CD4-positive, alpha-beta T cell (primary cell): Measurements from ENCODE around the gene B3GALT5. TPM values are rescaled to one million over a fixed set of nuclear protein-coding genes. Genes with fewer than 3 reads are reported as not detected.

ENCODE experiments used
- ATAC-seq: fragments of 200-7000 bp; cut with Tn5 transposase; one replicate; pipeline ENCODE4 v1.10.0; 2022; ENCODE audit warnings: mild to moderate bottlenecking; ENCODE audit not compliant: poor library complexity
- CTCF ChIA-PET: fragments of 350-600 bp; sonication (Branson Sonifier 250); formaldehyde crosslinking; loops from one replicate; lab custom pipeline; 2021; ENCODE audit warnings: antibody characterized with exemption, inconsistent platforms; lab: Charles Lee
- POLR2A ChIA-PET: fragments of 350-600 bp; sonication (Branson Sonifier 250); formaldehyde crosslinking; loops from one replicate; lab custom pipeline; 2021; ENCODE audit warnings: antibody characterized with exemption, inconsistent platforms; lab: Charles Lee
- DNase-seq, 14 experiments: peaks; one replicate each; pipeline ENCODE4 v3.0.0-alpha.2; 2013 to 2020; ENCODE audit warnings: mixed read lengths in 2 of 14
- H3K27ac ChIP-seq, 2 donors: one replicate each; pipeline versions ENCODE4 v1.5.1 to v1.7.0; 2013; ENCODE audit warnings: low read length in 2 of 2, low read depth in 1 of 2, mild to moderate bottlenecking in 1 of 2
- H3K27me3 ChIP-seq, 2 experiments: 1 replicate in 1 of 2; 2 replicates in 1 of 2; pipeline versions ENCODE4 v1.6.1 to v1.7.0; 2013; ENCODE audit warnings: low read length in 2 of 2, control low read depth in 1 of 2, mild to moderate bottlenecking in 1 of 2, moderate library complexity in 1 of 2; ENCODE audit not compliant: insufficient read depth in 2 of 2, control insufficient read depth in 1 of 2
- H3K36me3 ChIP-seq: one replicate; pipeline ENCODE4 v1.6.1; 2013; ENCODE audit warnings: low read length, control low read depth; ENCODE audit not compliant: insufficient read depth
- H3K4me1 ChIP-seq: one replicate; pipeline ENCODE4 v1.6.1; 2013; ENCODE audit warnings: low read length, control low read depth; ENCODE audit not compliant: insufficient read depth
- H3K4me3 ChIP-seq: one replicate; pipeline ENCODE4 v1.5.1; 2013; ENCODE audit warnings: mild to moderate bottlenecking, low read length, moderate library complexity
- H3K9me3 ChIP-seq, 2 experiments: 1 replicate in 1 of 2; 2 replicates in 1 of 2; pipeline versions ENCODE4 v1.6.1 to v1.7.0; 2013; ENCODE audit warnings: low read length in 2 of 2, mild to moderate bottlenecking in 2 of 2, control low read depth in 1 of 2, moderate library complexity in 1 of 2; ENCODE audit not compliant: control insufficient read depth in 1 of 2, insufficient read depth in 1 of 2
- H3K27ac Mint-ChIP-seq: one replicate; pipeline ENCODE4 v1.8.0; 2020; ENCODE audit warnings: mixed read lengths
- H3K27me3 Mint-ChIP-seq: one replicate; pipeline ENCODE4 v1.8.0; 2021; ENCODE audit warnings: mixed read lengths
- H3K36me3 Mint-ChIP-seq: one replicate; pipeline ENCODE4 v1.8.0; 2021; ENCODE audit warnings: low read depth, mixed read lengths
- H3K4me1 Mint-ChIP-seq: one replicate; pipeline ENCODE4 v1.8.0; 2021; ENCODE audit warnings: low read depth, mixed read lengths
- H3K4me3 Mint-ChIP-seq: one replicate; pipeline ENCODE4 v1.8.0; 2020; ENCODE audit warnings: mild to moderate bottlenecking, mixed read lengths
- H3K9me3 Mint-ChIP-seq: one replicate; pipeline ENCODE4 v1.8.0; 2020; ENCODE audit warnings: mixed read lengths
- intact Hi-C, 2 experiments: fragments of 100-400 bp; cut with DNase I in 1 of 2; cut with micrococcal nuclease in 1 of 2; formaldehyde crosslinking; loops; one replicate each; pipeline versions ENCODE4 v1.15.1 to v1.9.0; 2023 to 2025; cut with DNase I, micrococcal nuclease
- total RNA-seq, 174 experiments: library from RNA in 2 of 174; stranded (reverse) in 2 of 174; gene quantifications; one replicate each; pipeline ENCODE4 v1.2.3 and lab custom pipeline; 2021 to 2026
- TF ChIP-seq, protein P1 (sequence below): fragments of 200-600 bp; IDR thresholded peaks from one replicate; pipeline ENCODE4 v1.8.0; 2022; ENCODE audit warnings: antibody characterized with exemption, mild to moderate bottlenecking

Gene B3GALT5
- total RNA-seq, 2 experiments from 2014 or later = not detected

DNA sequence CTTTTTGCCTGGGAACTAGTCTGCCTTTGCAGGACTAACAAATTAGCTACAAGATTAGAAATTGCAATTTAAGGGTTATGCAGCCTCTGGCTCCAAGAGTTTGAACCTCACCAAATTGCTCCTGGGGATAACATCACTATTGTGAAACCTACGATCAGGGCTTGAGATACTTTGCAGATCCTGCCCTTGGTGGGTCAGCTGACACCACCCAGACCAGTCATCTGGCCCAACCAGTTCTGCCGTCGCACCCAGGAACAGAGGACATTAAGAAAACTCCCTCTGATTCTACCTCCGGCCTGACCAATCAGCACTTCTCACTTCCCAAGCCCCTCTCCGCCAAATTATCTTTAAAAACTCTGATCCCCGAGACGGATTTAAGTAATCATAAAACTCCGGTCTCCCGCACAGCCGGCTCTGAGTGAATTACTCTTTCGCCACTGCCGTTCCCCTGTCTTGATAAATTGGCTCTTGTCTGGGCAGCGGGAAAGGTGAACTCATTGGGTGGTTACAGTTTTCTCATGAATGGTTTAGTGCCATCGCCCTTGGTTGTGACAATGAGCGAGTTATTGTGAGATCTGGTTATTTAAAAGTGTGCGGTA is 32.9 kb upstream of the B3GALT5 start:
- Mint-ChIP-seq H3K36me3 (no peaks in the 10 kb centered on the region), H3K27me3 (peaks cover 28% of the 10 kb centered on the region), H3K9me3 (peaks cover 2% of the 10 kb centered on the region), H3K4me3 (no peak overlapping the region), H3K4me1 (no peaks in the 10 kb centered on the region), H3K27ac (no peak overlapping the region)
- ChIA-PET CTCF (no interaction called here), POLR2A (no interaction called here)
- intact Hi-C loops = no loop called here
- DNase-seq = no peak
- Histone ChIP-seq H3K9me3 (no peaks in the 10 kb centered on the region), H3K36me3 (no peaks in the 10 kb centered on the region), H3K4me1 (no peaks in the 10 kb centered on the region), H3K27me3 (peaks cover 2 to 3% of the 10 kb centered on the region in 2 experiments), H3K4me3 (no peak overlapping the region), H3K27ac (no peak overlapping the region)
- TF ChIP-seq, protein P1, sequence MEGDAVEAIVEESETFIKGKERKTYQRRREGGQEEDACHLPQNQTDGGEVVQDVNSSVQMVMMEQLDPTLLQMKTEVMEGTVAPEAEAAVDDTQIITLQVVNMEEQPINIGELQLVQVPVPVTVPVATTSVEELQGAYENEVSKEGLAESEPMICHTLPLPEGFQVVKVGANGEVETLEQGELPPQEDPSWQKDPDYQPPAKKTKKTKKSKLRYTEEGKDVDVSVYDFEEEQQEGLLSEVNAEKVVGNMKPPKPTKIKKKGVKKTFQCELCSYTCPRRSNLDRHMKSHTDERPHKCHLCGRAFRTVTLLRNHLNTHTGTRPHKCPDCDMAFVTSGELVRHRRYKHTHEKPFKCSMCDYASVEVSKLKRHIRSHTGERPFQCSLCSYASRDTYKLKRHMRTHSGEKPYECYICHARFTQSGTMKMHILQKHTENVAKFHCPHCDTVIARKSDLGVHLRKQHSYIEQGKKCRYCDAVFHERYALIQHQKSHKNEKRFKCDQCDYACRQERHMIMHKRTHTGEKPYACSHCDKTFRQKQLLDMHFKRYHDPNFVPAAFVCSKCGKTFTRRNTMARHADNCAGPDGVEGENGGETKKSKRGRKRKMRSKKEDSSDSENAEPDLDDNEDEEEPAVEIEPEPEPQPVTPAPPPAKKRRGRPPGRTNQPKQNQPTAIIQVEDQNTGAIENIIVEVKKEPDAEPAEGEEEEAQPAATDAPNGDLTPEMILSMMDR = no peak
- ATAC-seq = no peak

DNA sequence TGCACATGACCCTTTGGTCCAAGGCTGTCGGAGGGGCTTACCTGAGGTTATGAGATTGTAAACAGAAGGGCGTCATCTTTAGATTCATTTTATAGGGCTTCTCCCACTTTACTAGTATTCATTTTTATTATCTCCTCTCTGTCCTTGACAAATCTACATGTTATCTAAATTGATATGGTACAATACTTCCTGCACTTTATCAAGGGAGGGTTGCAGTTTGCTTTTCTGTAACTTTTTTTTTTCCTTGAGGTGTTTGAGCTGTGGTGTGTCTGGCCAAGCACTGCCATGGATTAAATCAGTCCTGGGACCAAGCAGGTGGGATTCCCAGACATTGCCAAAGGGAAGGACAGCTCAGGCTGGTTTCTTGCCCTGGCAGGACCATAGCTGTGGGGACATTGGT is 32.0 kb upstream of the B3GALT5 start:
- CTCF ChIA-PET = no interaction called here
- no peak for DNase-seq
- Mint-ChIP-seq H3K36me3 (no peaks in the 10 kb centered on the region), H3K27me3 (peaks cover 26% of the 10 kb centered on the region), H3K4me3 (no peak overlapping the region), H3K4me1 (no peaks in the 10 kb centered on the region), H3K27ac (no peak overlapping the region), H3K9me3 (peaks cover 4% of the 10 kb centered on the region)
- Histone ChIP-seq H3K4me1 (no peaks in the 10 kb centered on the region), H3K36me3 (no peaks in the 10 kb centered on the region), H3K27ac (no peak overlapping the region), H3K4me3 (no peak overlapping the region), H3K9me3 (no peaks in the 10 kb centered on the region), H3K27me3 (no peaks in the 10 kb centered on the region)
- intact Hi-C loops = no loop called here
- TF ChIP-seq, protein P1 = no peak
- POLR2A ChIA-PET = no interaction called here
- ATAC-seq = no peak

DNA sequence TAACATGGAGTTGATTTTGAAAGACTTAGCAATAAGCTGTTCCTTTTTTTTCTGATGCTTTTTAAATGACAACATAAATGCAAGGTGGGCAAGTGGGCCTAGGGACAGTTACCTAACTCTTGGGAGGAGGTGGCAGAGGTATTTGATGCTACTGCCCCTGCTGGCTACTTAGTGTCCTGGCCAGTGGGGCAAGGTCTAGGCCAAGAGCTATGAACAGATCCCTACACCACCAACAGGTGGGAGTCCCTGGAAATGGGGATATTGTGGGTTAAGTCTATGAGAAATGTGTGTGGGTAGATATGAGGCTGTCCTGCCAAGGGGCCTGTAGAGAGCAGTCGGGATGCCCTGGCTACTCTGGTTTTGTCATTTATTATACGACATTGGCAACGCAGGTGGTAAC is 31.3 kb upstream of the B3GALT5 start:
- ChIA-PET CTCF (no interaction called here), POLR2A (no interaction called here)
- DNase-seq (no peak), ATAC-seq (no peak)
- H3K9me3 ChIP-seq = no peaks in the 10 kb centered on the region
- Mint-ChIP-seq H3K27ac (no peak overlapping the region), H3K9me3 (peaks cover 4% of the 10 kb centered on the region), H3K4me3 (no peak overlapping the region), H3K27me3 (peaks cover 30% of the 10 kb centered on the region), H3K4me1 (no peaks in the 10 kb centered on the region), H3K36me3 (no peaks in the 10 kb centered on the region)
- intact Hi-C loops = no loop called here
- H3K4me1 ChIP-seq = no peaks in the 10 kb centered on the region
- TF ChIP-seq, protein P1 = no peak
- no peaks in the 10 kb centered on the region for H3K36me3 ChIP-seq
- H3K27ac ChIP-seq = no peak overlapping the region
- H3K27me3 ChIP-seq = no peaks in the 10 kb centered on the region
- H3K4me3 ChIP-seq = no peak overlapping the region
